HEK293 (cell line): ENCODE measurements around the gene PDE4A.
A peak's percentile ranks its signal among the peaks of the same experiment; 100 is the strongest.

ENCODE experiments used
- BCL11A ChIP-seq: fragments of 450-650 bp; formaldehyde crosslinking; IDR thresholded peaks from 2 replicates; pipeline ENCODE4 v1.5.1; 2016; ENCODE audit warnings: low read depth, missing biosample characterization, missing genetic modification characterization
- BCL11B ChIP-seq: fragments of 450-650 bp; formaldehyde crosslinking; IDR thresholded peaks from 2 replicates; pipeline ENCODE4 v1.5.1; 2016; ENCODE audit warnings: low read depth, missing biosample characterization, missing genetic modification characterization
- GFI1B ChIP-seq: fragments of 450-650 bp; formaldehyde crosslinking; IDR thresholded peaks from 2 replicates; pipeline ENCODE4 v1.5.1; 2016; ENCODE audit warnings: missing biosample characterization, missing genetic modification characterization
- GLI4 ChIP-seq: fragments of 450-650 bp; formaldehyde crosslinking; IDR thresholded peaks from 2 replicates; pipeline ENCODE4 v1.5.1; 2016; ENCODE audit warnings: missing biosample characterization, missing genetic modification characterization
- IKZF3 ChIP-seq: fragments of 450-650 bp; IDR thresholded peaks from 2 replicates; pipeline ENCODE4 v1.5.0; 2018; ENCODE audit warnings: missing biosample characterization, mild to moderate bottlenecking, missing genetic modification characterization, moderate library complexity
- KLF16 ChIP-seq: fragments of 450-650 bp; formaldehyde crosslinking; IDR thresholded peaks from 2 replicates; pipeline ENCODE4 v1.5.1; 2017; ENCODE audit warnings: missing biosample characterization, missing genetic modification characterization
- PBX3 ChIP-seq: sonication (generic); formaldehyde crosslinking; IDR thresholded peaks from 2 replicates; pipeline ENCODE4 v1.8.1; 2022; ENCODE audit warnings: mild to moderate bottlenecking, moderate library complexity, missing genetic modification reagents
- REPIN1 ChIP-seq: fragments of 450-650 bp; formaldehyde crosslinking; IDR thresholded peaks from 2 replicates; pipeline ENCODE4 v1.5.1; 2017; ENCODE audit warnings: missing biosample characterization, missing genetic modification characterization, low read depth
- SCRT1 ChIP-seq: fragments of 450-650 bp; formaldehyde crosslinking; IDR thresholded peaks from 2 replicates; pipeline ENCODE4 v1.5.1; 2016; ENCODE audit warnings: missing biosample characterization, missing genetic modification characterization, borderline replicate concordance
- ZBTB10 ChIP-seq: fragments of 450-650 bp; formaldehyde crosslinking; IDR thresholded peaks from 2 replicates; pipeline ENCODE4 v1.5.1; 2016; ENCODE audit warnings: missing biosample characterization, missing genetic modification characterization
- ZBTB21 ChIP-seq: fragments of 450-650 bp; formaldehyde crosslinking; IDR thresholded peaks from 2 replicates; pipeline ENCODE4 v1.5.1; 2017; ENCODE audit warnings: missing biosample characterization, missing genetic modification characterization
- ZBTB48 ChIP-seq: fragments of 450-650 bp; formaldehyde crosslinking; IDR thresholded peaks from 2 replicates; pipeline ENCODE4 v1.5.1; 2016; ENCODE audit warnings: missing biosample characterization, missing genetic modification characterization
- ZNF112 ChIP-seq: fragments of 450-650 bp; formaldehyde crosslinking; IDR thresholded peaks from 2 replicates; pipeline ENCODE4 v1.5.0; 2017; ENCODE audit warnings: missing biosample characterization, missing genetic modification characterization
- ZNF121 ChIP-seq: fragments of 450-650 bp; formaldehyde crosslinking; IDR thresholded peaks from 2 replicates; pipeline ENCODE4 v1.5.1; 2016; ENCODE audit warnings: missing biosample characterization, missing genetic modification characterization
- ZNF311 ChIP-seq: fragments of 450-650 bp; formaldehyde crosslinking; IDR thresholded peaks from 2 replicates; pipeline ENCODE4 v1.5.1; 2017; ENCODE audit warnings: missing biosample characterization, missing genetic modification characterization, borderline replicate concordance
- ZNF366 ChIP-seq: fragments of 450-650 bp; formaldehyde crosslinking; conservative IDR thresholded peaks from 2 replicates; pipeline ENCODE4 v1.5.1; 2016; ENCODE audit warnings: missing biosample characterization, missing genetic modification characterization
- ZNF514 ChIP-seq: fragments of 450-650 bp; formaldehyde crosslinking; IDR thresholded peaks from 2 replicates; pipeline ENCODE4 v1.5.1; 2016; ENCODE audit warnings: missing biosample characterization, missing genetic modification characterization
- ZNF544 ChIP-seq: fragments of 450-650 bp; formaldehyde crosslinking; IDR thresholded peaks from 2 replicates; pipeline ENCODE4 v1.5.0; 2017; ENCODE audit warnings: missing biosample characterization, missing genetic modification characterization
- ZNF561 ChIP-seq: fragments of 450-650 bp; IDR thresholded peaks from 2 replicates; pipeline ENCODE4 v1.5.1; 2018; ENCODE audit warnings: missing biosample characterization, missing genetic modification characterization, borderline replicate concordance
- ZNF664 ChIP-seq: fragments of 450-650 bp; formaldehyde crosslinking; IDR thresholded peaks from 2 replicates; pipeline ENCODE4 v1.5.1; 2016; ENCODE audit warnings: missing biosample characterization, missing genetic modification characterization
- ZNF692 ChIP-seq: fragments of 450-650 bp; formaldehyde crosslinking; IDR thresholded peaks from 2 replicates; pipeline ENCODE4 v1.5.1; 2016; ENCODE audit warnings: missing biosample characterization, missing genetic modification characterization
- ZSCAN16 ChIP-seq: fragments of 450-650 bp; formaldehyde crosslinking; IDR thresholded peaks from 2 replicates; pipeline ENCODE4 v1.5.1; 2016; ENCODE audit warnings: missing biosample characterization, missing genetic modification characterization
- ZSCAN30 ChIP-seq: fragments of 450-650 bp; IDR thresholded peaks from 2 replicates; pipeline ENCODE4 v1.5.1; 2018; ENCODE audit warnings: missing biosample characterization, mild to moderate bottlenecking, missing genetic modification characterization, moderate library complexity
- TF ChIP-seq, protein P1 (sequence below): fragments of 450-650 bp; formaldehyde crosslinking; optimal IDR thresholded peaks from 2 replicates; pipeline ENCODE3; 2016; ENCODE audit warnings: missing biosample characterization, mild to moderate bottlenecking, missing genetic modification characterization
- TF ChIP-seq, protein P2 (sequence below): fragments of 450-650 bp; formaldehyde crosslinking; IDR thresholded peaks from 2 replicates; pipeline ENCODE4 v1.5.1; 2016; ENCODE audit warnings: missing biosample characterization, missing genetic modification characterization
- TF ChIP-seq, protein P3 (sequence below): fragments of 450-650 bp; formaldehyde crosslinking; IDR thresholded peaks from 2 replicates; pipeline ENCODE4 v1.5.1; 2016; ENCODE audit warnings: missing biosample characterization, missing genetic modification characterization
- TF ChIP-seq, protein P4 (sequence below): fragments of 450-650 bp; formaldehyde crosslinking; IDR thresholded peaks from 2 replicates; pipeline ENCODE4 v1.5.1; 2017; ENCODE audit warnings: missing biosample characterization, missing genetic modification characterization

The PDE4A gene

DNA sequence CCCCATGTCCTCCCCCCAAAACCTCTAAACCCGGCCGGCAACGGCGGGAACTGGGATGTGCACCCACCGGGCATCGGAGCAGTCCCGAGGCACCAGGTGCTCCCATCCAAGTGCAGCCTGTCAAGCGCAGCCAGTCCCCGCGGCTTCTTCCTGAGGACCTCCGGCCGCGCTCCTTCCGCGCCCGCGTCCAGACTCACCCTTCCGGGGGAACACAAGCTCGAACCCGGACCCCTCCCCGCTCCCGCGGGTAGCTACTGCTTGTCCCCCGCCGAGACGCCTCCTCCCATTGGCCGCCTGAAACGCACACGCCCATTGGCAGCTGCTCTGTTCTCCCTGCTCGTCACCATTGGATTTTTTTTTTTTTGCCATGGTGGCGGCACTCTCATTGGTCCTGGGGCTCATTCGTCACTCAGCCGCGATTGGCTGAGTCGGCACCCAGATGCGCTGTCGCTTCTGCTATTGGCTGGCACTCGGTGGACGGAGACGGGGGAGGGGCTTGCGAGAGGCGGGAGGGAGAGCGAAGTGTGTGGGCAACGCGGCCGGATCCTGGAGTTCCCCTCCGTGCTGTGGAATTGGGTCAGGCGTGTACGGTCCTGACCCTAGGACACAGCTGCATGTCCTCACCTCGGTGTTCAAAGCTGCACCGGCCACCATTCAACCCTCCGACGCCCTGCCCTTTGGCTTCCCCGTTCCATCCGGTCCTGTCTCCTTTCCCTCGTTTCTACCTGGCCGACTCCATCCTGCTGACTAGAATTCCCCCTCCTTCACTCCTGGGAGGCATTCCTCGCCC lies 39.8 kb upstream of the PDE4A start, which contains the start of gene TYK2 (continued):
- TF ChIP-seq SCRT1 (tag by site-specific recombination) (no peak), ZNF692 (tag by site-specific recombination) (peak; percentile 44), BCL11B (tag by site-specific recombination) (peak; percentile 68; the same call in 1 of the 2 replicates), KLF16 (tag by site-specific recombination) (peak; percentile 84), PBX3 (CRISPR knock-in tag) (peak; percentile 67; the same call in 1 of the 2 replicates), ZNF514 (tag by site-specific recombination) (no peak), ZNF112 (no peak), ZSCAN16 (tag by site-specific recombination) (peak; percentile 52; the same call in 1 of the 2 replicates), GLI4 (tag by site-specific recombination) (peak; percentile 68; the same call in 1 of the 2 replicates), ZNF121 (0 out of 2 replicates have a peak, but pooled peaks have one; percentile 19), ZBTB48 (peak; percentile 35; the same call in 1 of the 2 replicates), ZBTB21 (peak; percentile 25; the same call in 1 of the 2 replicates), ZNF544 (no peak), BCL11A (peak; percentile 44; the same call in 1 of the 2 replicates), ZNF366 (0 out of 2 replicates have a peak, but pooled peaks have one; percentile 29), ZNF664 (no peak), GFI1B (tag by site-specific recombination) (peak; percentile 36; the same call in 1 of the 2 replicates), ZSCAN30 (tag by site-specific recombination) (0 out of 2 replicates have a peak, but pooled peaks have one; percentile 11), IKZF3 (peak; percentile 63), ZNF561 (tag by site-specific recombination) (no peak; the same call in 1 of the 2 replicates), ZBTB10 (tag by site-specific recombination) (peak; percentile 84), REPIN1 (no peak), ZNF311 (tag by site-specific recombination) (no peak)
- TF ChIP-seq, protein P1, sequence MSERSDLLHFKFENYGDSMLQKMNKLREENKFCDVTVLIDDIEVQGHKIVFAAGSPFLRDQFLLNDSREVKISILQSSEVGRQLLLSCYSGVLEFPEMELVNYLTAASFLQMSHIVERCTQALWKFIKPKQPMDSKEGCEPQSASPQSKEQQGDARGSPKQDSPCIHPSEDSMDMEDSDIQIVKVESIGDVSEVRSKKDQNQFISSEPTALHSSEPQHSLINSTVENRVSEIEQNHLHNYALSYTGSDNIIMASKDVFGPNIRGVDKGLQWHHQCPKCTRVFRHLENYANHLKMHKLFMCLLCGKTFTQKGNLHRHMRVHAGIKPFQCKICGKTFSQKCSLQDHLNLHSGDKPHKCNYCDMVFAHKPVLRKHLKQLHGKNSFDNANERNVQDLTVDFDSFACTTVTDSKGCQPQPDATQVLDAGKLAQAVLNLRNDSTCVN (tag by site-specific recombination), result peak; percentile 96
- TF ChIP-seq, protein P2, sequence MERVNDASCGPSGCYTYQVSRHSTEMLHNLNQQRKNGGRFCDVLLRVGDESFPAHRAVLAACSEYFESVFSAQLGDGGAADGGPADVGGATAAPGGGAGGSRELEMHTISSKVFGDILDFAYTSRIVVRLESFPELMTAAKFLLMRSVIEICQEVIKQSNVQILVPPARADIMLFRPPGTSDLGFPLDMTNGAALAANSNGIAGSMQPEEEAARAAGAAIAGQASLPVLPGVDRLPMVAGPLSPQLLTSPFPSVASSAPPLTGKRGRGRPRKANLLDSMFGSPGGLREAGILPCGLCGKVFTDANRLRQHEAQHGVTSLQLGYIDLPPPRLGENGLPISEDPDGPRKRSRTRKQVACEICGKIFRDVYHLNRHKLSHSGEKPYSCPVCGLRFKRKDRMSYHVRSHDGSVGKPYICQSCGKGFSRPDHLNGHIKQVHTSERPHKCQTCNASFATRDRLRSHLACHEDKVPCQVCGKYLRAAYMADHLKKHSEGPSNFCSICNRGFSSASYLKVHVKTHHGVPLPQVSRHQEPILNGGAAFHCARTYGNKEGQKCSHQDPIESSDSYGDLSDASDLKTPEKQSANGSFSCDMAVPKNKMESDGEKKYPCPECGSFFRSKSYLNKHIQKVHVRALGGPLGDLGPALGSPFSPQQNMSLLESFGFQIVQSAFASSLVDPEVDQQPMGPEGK (tag by site-specific recombination), result peak; percentile 99
- TF ChIP-seq, protein P3, sequence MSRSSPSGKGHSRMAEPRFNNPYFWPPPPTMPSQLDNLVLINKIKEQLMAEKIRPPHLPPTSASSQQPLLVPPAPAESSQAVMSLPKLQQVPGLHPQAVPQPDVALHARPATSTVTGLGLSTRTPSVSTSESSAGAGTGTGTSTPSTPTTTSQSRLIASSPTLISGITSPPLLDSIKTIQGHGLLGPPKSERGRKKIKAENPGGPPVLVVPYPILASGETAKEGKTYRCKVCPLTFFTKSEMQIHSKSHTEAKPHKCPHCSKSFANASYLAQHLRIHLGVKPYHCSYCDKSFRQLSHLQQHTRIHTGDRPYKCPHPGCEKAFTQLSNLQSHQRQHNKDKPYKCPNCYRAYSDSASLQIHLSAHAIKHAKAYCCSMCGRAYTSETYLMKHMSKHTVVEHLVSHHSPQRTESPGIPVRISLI (tag by site-specific recombination), result peak; percentile 100
- TF ChIP-seq, protein P4, sequence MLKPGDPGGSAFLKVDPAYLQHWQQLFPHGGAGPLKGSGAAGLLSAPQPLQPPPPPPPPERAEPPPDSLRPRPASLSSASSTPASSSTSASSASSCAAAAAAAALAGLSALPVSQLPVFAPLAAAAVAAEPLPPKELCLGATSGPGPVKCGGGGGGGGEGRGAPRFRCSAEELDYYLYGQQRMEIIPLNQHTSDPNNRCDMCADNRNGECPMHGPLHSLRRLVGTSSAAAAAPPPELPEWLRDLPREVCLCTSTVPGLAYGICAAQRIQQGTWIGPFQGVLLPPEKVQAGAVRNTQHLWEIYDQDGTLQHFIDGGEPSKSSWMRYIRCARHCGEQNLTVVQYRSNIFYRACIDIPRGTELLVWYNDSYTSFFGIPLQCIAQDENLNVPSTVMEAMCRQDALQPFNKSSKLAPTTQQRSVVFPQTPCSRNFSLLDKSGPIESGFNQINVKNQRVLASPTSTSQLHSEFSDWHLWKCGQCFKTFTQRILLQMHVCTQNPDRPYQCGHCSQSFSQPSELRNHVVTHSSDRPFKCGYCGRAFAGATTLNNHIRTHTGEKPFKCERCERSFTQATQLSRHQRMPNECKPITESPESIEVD (tag by site-specific recombination), result no peak
